MM.1S (cell line): ENCODE measurements around the gene UBE2K.

Experiments
- CTCF ChIP-seq: fragments of 300-600 bp; sonication (generic); IDR thresholded peaks from 2 replicates; pipeline ENCODE4 v1.5.1; 2016; ENCODE audit warnings: antibody characterized with exemption, low read length, mixed read lengths
- EZH2 ChIP-seq: fragments of 300-600 bp; sonication (generic); optimal IDR thresholded peaks from 2 replicates; pipeline ENCODE3; 2017; ENCODE audit warnings: low read depth, mild to moderate bottlenecking, antibody characterized with exemption, low read length, mixed read lengths

- TF ChIP-seq CTCF (no peak), EZH2 (no peak)
Observed at GRCh38 chr4:39759569-39759968, 61.6 kb downstream of the UBE2K start.
